Cardiac muscle cell (in vitro differentiated cells and primary cell): ENCODE data around the gene TMEM184C. TPM values are rescaled to one million over a fixed set of nuclear protein-coding genes. Genes with fewer than 3 reads are reported as not detected.

ENCODE experiments used
- DNase-seq, 2 donors: peaks; one replicate each; pipeline versions ENCODE4 v3.0.0 to v3.0.0-alpha.2; 2010 to 2017; ENCODE audit warnings: low read depth in 1 of 2, low spot score in 1 of 2
- H3K27ac ChIP-seq: fragments of 200-600 bp; sonication (generic); 2 replicates; pipeline ENCODE4 v1.5.1; 2016
- H3K27me3 ChIP-seq: fragments of 200-600 bp; sonication (generic); 2 replicates; pipeline ENCODE4 v1.6.0; 2016; ENCODE audit warnings: control low read depth
- H3K36me3 ChIP-seq: fragments of 200-600 bp; sonication (generic); 2 replicates; pipeline ENCODE4 v1.5.1; 2016; ENCODE audit warnings: control low read depth
- H3K4me1 ChIP-seq: fragments of 200-600 bp; sonication (generic); 2 replicates; pipeline ENCODE4 v1.8.1; 2017; ENCODE audit warnings: low read depth, mild to moderate bottlenecking, mixed run types
- H3K4me3 ChIP-seq: fragments of 200-600 bp; sonication (generic); 2 replicates; pipeline ENCODE4 v1.5.1; 2016; ENCODE audit warnings: mild to moderate bottlenecking
- H3K9me3 ChIP-seq: fragments of 200-600 bp; sonication (generic); 2 replicates; pipeline ENCODE4 v1.5.1; 2017; ENCODE audit warnings: low read depth, mild to moderate bottlenecking, control low read depth
- polyA plus RNA-seq: library from polyadenylated mRNA; unstranded; fragments of >200 nt; fragmentation: Nextera tagmentation; extraction: Ambion mirVana; gene quantifications from 2 replicates; pipeline ENCODE4 v1.2.1, GENCODE V29; 2016
- total RNA-seq: library from RNA; depleted of rRNA; stranded (reverse); fragments of >200 nt; gene quantifications from 2 replicates; pipeline ENCODE4 v1.2.3, GENCODE V29; 2016
- TF ChIP-seq, protein P1 (sequence below): IDR thresholded peaks from 2 replicates; pipeline ENCODE4 v1.5.1; 2012; ENCODE audit warnings: low read depth, mild to moderate bottlenecking, low read length

The TMEM184C gene
- total RNA-seq, result 27.3 and 32.3 TPM in 2 replicates
- 30.7 and 37.8 TPM in 2 replicates for polyA plus RNA-seq

DNA sequence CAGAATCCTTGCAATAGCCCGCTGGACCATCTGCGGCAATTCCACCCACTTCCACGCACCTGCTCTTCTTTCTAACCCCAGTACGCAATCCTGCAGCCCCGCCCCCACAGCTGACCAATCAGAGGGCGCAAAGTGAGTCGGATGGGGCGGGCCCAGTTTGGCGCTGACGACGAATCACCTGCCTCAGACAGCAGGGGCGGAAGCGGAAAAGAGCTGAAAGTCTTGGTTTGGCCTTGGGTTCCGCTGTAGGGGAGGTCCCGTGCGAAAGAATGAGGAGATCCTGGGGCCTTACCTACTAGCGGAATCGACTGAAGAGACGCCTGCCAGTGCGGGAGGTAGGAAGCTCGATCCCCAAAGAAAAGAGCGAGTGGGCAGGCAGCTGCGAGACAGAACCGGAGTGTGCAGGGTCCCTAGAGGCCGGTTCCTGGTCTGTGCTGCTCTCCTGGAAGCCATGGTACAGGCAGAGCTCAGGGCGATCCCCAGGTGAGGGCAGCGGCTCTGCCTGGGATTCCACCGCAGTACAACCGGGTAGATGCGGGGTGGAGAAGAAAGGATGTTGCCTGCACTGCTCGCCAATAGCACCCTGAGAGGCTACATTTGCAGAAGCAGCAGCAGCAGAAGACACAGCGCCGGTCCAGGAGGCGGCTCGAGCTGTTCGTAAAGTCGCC is at the start of gene TMEM184C:
TSS of gene TMEM184C (plus strand) at position 225 of the 668 bp plus-strand sequence. CDS start 560 bp downstream, outside the sequence.
- Histone ChIP-seq H3K4me3 (peak within 1 kb of the TSS; percentile 72), H3K4me1 (peaks cover 14% of the 10 kb centered on the region), H3K36me3 (peaks cover 5% of the 10 kb centered on the region), H3K27me3 (no peaks in the 10 kb centered on the region), H3K27ac (peak within 1 kb of the TSS; percentile 91), H3K9me3 (no peaks in the 10 kb centered on the region)
- TF ChIP-seq, protein P1, sequence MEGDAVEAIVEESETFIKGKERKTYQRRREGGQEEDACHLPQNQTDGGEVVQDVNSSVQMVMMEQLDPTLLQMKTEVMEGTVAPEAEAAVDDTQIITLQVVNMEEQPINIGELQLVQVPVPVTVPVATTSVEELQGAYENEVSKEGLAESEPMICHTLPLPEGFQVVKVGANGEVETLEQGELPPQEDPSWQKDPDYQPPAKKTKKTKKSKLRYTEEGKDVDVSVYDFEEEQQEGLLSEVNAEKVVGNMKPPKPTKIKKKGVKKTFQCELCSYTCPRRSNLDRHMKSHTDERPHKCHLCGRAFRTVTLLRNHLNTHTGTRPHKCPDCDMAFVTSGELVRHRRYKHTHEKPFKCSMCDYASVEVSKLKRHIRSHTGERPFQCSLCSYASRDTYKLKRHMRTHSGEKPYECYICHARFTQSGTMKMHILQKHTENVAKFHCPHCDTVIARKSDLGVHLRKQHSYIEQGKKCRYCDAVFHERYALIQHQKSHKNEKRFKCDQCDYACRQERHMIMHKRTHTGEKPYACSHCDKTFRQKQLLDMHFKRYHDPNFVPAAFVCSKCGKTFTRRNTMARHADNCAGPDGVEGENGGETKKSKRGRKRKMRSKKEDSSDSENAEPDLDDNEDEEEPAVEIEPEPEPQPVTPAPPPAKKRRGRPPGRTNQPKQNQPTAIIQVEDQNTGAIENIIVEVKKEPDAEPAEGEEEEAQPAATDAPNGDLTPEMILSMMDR, result no peak
- DNase-seq, result peak; percentile 97 to 98

DNA sequence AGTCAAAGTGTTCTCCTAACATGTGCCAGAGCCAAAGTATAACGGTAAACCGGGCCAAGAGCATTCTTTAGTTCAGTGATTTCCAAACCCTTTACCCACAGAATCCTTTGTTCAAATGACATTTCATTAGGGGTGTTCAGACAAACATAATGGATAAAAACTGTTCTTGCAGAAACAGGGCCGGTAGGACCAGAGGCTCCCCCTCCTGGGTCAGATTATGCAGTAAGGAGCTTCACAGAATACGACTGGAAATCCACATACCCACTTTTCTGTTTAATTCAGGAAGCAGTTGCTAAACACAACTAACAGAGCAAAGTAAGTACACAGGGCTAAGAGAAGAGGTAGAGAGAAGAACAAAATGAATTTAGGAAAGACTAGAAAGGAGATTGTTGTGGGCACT is 46.6 kb upstream of the TMEM184C start:
- Histone ChIP-seq H3K36me3 (no peaks in the 10 kb centered on the region), H3K9me3 (no peaks in the 10 kb centered on the region), H3K27me3 (no peaks in the 10 kb centered on the region), H3K27ac (no peak overlapping the region), H3K4me3 (no peak overlapping the region), H3K4me1 (no peaks in the 10 kb centered on the region)
- peak in 1 of 2 donors; percentile 46 for DNase-seq
- TF ChIP-seq, protein P1, result peak; percentile 12

DNA sequence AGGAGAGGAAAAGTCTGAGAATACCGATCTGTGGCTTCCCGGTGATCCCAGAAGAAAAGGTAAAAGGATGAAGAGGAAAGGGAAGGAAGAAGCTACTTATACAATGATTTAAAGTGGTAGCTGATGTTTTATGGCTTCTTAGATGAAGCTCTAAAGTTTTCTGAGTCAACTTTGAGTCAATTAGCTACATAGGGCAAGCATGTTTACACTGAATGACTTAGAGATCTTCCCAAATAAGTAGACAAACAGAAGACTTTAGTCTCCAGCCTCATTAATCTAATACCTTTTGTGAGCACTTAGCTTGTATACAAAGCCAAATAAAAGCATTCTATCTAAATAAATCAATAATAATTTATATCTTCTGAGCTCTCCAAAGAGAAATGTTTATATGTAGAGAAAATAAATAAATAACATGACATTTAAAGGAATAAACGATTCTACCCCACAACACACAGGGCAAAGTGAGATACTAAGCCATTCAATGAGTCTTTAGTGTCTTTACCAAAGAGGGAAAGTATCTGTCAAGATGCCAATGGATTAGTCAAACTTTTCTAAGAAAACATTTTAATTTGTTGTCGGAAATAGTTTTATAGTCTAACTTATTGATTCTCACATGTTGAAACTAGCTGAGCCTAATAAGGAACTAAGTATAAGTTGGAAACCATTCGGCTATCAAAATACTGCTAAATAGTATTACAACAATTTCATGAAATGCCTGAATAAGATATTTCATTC is 46.0 kb upstream of the TMEM184C start:
- H3K4me1 ChIP-seq, result no peaks in the 10 kb centered on the region
- no peaks in the 10 kb centered on the region for H3K9me3 ChIP-seq
- no peaks in the 10 kb centered on the region for H3K36me3 ChIP-seq
- TF ChIP-seq, protein P1, result no peak
- DNase-seq, result no peak
- H3K27me3 ChIP-seq, result no peaks in the 10 kb centered on the region
- H3K27ac ChIP-seq, result no peak overlapping the region
- H3K4me3 ChIP-seq, result no peak overlapping the region

DNA sequence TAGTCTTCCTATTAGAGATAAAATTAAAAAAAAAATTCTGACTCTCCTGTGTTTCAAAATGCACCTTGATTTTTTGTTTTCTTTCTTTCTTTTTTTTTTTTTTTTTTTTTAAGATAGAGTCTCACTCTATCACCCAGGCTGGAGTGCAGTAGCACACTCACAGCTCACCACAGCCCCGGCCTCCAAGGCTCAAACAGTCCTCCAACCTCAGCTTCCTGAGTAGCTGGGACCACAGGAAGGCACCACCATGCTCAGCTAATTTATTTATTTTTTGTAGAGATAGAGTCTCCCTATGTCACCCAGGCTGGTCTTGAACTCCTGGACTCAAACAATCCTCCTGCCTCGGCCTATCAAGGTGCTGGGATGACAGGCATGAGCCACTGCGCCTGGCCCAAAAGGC is 41.1 kb upstream of the TMEM184C start:
- no peak overlapping the region for H3K4me3 ChIP-seq
- no peaks in the 10 kb centered on the region for H3K9me3 ChIP-seq
- no peak overlapping the region for H3K27ac ChIP-seq
- TF ChIP-seq, protein P1, result no peak
- H3K36me3 ChIP-seq, result no peaks in the 10 kb centered on the region
- DNase-seq, result no peak
- H3K27me3 ChIP-seq, result no peaks in the 10 kb centered on the region
- no peaks in the 10 kb centered on the region for H3K4me1 ChIP-seq

DNA sequence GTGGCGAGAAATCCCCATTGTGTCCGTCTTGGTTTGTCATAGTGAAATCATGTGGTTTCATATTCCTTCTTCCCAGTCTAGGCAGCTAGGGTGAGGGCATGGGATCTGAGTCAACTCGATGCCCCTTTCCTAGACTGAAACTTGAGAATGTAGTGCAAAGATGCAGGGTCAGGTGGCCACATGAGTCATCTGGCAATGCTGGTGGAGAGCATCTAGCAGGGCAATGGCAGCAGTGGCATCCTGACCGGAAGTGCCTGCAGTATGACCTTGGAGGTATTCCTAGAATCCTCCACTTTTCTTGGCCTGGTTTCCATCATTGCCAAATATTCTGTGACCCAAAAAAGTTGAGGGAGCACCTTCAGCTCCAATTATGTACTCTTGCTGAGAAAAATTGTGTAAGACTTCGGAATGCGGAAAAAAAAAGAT is 39.1 kb upstream of the TMEM184C start:
- Histone ChIP-seq H3K4me3 (no peak overlapping the region), H3K9me3 (no peaks in the 10 kb centered on the region), H3K4me1 (no peaks in the 10 kb centered on the region), H3K36me3 (no peaks in the 10 kb centered on the region), H3K27me3 (no peaks in the 10 kb centered on the region), H3K27ac (no peak overlapping the region)
- TF ChIP-seq, protein P1, result no peak
- peak in 1 of 2 donors; percentile 86 for DNase-seq
